ENCODE results near the gene TIRAP. TPM values are rescaled to one million over a fixed set of nuclear protein-coding genes. Genes with fewer than 3 reads are reported as not detected.

TIRAP gene
- total RNA-seq, 1 donor from 2014 or later = 2.1 TPM

- DNase-seq (ENCODE audit: low read depth) = peak; percentile 28
- FAIRE-seq = no peak
- no peaks in the 10 kb centered on the region for H3K36me3 ChIP-seq (ENCODE audit: control insufficient read depth, insufficient read depth, low read length)
- H3K27me3 ChIP-seq (ENCODE audit: control insufficient read depth, insufficient read depth, low read length) = no peaks in the 10 kb centered on the region
- no peak for TF ChIP-seq CTCF (IDR thresholded peaks at IDR 0.05; ENCODE audit: insufficient read depth, low read length, severe bottlenecking)
- H3K4me3 ChIP-seq (ENCODE audit: low read depth, low read length) = no peak overlapping the region
These were observed 35.1 kb downstream of the TIRAP start for GRCh38 chr11:126317756-126318573.

GRCh38 chr11:126318574-126319373 lies 35.9 kb downstream of the TIRAP start:
- TF ChIP-seq CTCF (IDR thresholded peaks at IDR 0.05; ENCODE audit: insufficient read depth, low read length, severe bottlenecking) = no peak
- DNase-seq (ENCODE audit: low read depth) = peak; percentile 95
- H3K4me3 ChIP-seq (ENCODE audit: low read depth, low read length) = no peak overlapping the region
- H3K27me3 ChIP-seq (ENCODE audit: control insufficient read depth, insufficient read depth, low read length) = no peaks in the 10 kb centered on the region
- FAIRE-seq = peak; percentile 91
- no peaks in the 10 kb centered on the region for H3K36me3 ChIP-seq (ENCODE audit: control insufficient read depth, insufficient read depth, low read length)

- no peak for FAIRE-seq
- no peak for TF ChIP-seq CTCF (IDR thresholded peaks at IDR 0.05; ENCODE audit: insufficient read depth, low read length, severe bottlenecking)
- no peaks in the 10 kb centered on the region for H3K27me3 ChIP-seq (ENCODE audit: control insufficient read depth, insufficient read depth, low read length)
- no peak overlapping the region for H3K4me3 ChIP-seq (ENCODE audit: low read depth, low read length)
- no peaks in the 10 kb centered on the region for H3K36me3 ChIP-seq (ENCODE audit: control insufficient read depth, insufficient read depth, low read length)
- no peak for DNase-seq (ENCODE audit: low read depth)
These were observed 36.5 kb downstream of the TIRAP start for GRCh38 chr11:126319374-126319740.

DNA sequence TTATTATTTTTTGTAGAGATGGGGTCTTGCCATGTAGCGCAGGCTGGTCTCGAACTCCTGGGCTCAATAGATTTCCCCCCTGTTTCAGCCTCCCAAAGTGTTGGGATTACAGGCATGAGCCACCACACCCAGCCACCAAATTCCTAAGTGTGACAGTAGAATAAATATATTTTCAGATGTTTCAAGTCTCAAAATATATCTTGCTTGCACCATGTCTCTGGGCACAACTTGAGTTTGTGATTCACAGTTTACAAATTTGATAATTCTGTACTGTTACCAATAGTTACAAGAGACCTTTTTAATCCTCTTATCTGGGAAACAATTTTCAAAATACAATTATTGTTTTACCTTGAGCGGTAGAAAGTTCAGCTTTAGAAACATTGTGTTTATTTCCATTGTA lies 40.1 kb downstream of the TIRAP start:
- H3K4me3 ChIP-seq (ENCODE audit: low read depth, low read length) = no peak overlapping the region
- FAIRE-seq = no peak

GRCh38 chr11:126327281-126328000 lies 44.5 kb downstream of the TIRAP start:
- H3K27me3 ChIP-seq (ENCODE audit: control insufficient read depth, insufficient read depth, low read length) = no peaks in the 10 kb centered on the region
- no peak overlapping the region for H3K4me3 ChIP-seq (ENCODE audit: low read depth, low read length)
- TF ChIP-seq CTCF (IDR thresholded peaks at IDR 0.05; ENCODE audit: insufficient read depth, low read length, severe bottlenecking) = no peak
- H3K36me3 ChIP-seq (ENCODE audit: control insufficient read depth, insufficient read depth, low read length) = peaks cover 1% of the 10 kb centered on the region
- FAIRE-seq (no peak), DNase-seq (ENCODE audit: low read depth) (no peak)

More for the DNA sequence above, 40.1 kb downstream of the TIRAP start:
- no peak for TF ChIP-seq CTCF (IDR thresholded peaks at IDR 0.05; ENCODE audit: insufficient read depth, low read length, severe bottlenecking)
- H3K27me3 ChIP-seq (ENCODE audit: control insufficient read depth, insufficient read depth, low read length) = no peaks in the 10 kb centered on the region
- H3K36me3 ChIP-seq (ENCODE audit: control insufficient read depth, insufficient read depth, low read length) = no peaks in the 10 kb centered on the region
- DNase-seq (ENCODE audit: low read depth) = no peak

Data from bronchial epithelial cell (primary cell).